Activated CD4-positive, alpha-beta T cell treated with anti-CD3 and anti-CD28 coated beads, Interleukin-2, amount 10 ng/mL, durations not matched to agents 7 days and 5 days (primary cell): ENCODE measurements around the gene REELD1. TPM values are rescaled to one million over a fixed set of nuclear protein-coding genes. Genes with fewer than 3 reads are reported as not detected.

Experiments
- CTCF ChIA-PET: fragments of 350-600 bp; sonication (Branson Sonifier 250); formaldehyde crosslinking; loops from one replicate; lab custom pipeline; 2021; ENCODE audit warnings: antibody characterized with exemption; lab: Charles Lee
- POLR2A ChIA-PET: fragments of 350-600 bp; sonication (Branson Sonifier 250); formaldehyde crosslinking; loops from one replicate; lab custom pipeline; 2021; ENCODE audit warnings: antibody characterized with exemption; lab: Charles Lee
- DNase-seq: peaks from one replicate; pipeline ENCODE4 v3.0.0-alpha.2; 2020
- H3K27ac Mint-ChIP-seq: one replicate; pipeline ENCODE4 v1.8.0; 2021; ENCODE audit warnings: mild to moderate bottlenecking, moderate library complexity, mixed read lengths
- H3K27me3 Mint-ChIP-seq: one replicate; pipeline ENCODE4 v1.8.0; 2021; ENCODE audit warnings: mixed read lengths
- H3K36me3 Mint-ChIP-seq: one replicate; pipeline ENCODE4 v1.8.0; 2021; ENCODE audit warnings: low read depth, mixed read lengths
- H3K4me1 Mint-ChIP-seq: one replicate; pipeline ENCODE4 v1.8.0; 2021; ENCODE audit warnings: mixed read lengths
- H3K4me3 Mint-ChIP-seq: one replicate; pipeline ENCODE4 v1.8.0; 2021; ENCODE audit warnings: mild to moderate bottlenecking, moderate library complexity, mixed read lengths
- H3K9me3 Mint-ChIP-seq: one replicate; pipeline ENCODE4 v1.8.0; 2021; ENCODE audit warnings: mixed read lengths
- total RNA-seq, 2 experiments: library from RNA; stranded (reverse); gene quantifications; one replicate each; pipeline ENCODE4 v1.2.3, GENCODE V29; 2021

The REELD1 gene
- total RNA-seq, 2 experiments from 2014 or later, result 0.08 to 0.20 TPM

DNA sequence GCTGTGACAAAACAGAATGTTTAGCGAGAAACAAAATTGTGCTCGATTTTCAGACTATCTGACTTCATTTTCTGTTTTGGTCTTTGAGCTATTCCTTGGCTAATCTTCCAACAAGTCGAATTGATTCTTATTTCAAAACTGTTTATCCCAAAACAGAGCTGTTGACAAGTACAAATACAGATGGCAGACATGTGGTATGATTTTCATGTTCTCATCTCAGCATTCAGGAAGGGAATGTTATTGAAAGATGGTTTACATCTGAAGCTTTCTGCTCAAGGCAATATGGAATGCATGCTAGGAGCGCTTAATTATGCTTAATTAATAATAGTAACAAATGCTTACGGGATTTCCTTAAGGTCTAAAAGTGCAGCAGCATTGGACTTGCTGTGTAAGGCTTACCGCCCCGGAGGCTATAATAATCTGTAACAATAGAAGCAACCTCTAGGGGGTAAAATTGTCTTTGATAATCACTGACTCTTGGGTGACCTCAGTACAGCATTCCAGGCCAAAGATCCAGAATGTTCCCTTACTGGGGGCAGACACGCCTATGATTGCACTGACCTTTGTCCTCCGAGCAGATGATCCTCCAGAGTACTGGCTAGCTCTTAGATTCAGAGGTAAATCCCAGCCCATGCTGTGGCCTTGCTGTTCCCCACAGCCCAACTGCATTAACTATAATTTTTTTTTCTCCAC, 22.4 kb upstream of the REELD1 start:
- Mint-ChIP-seq H3K27me3 (no peaks in the 10 kb centered on the region), H3K27ac (no peak overlapping the region), H3K4me1 (no peaks in the 10 kb centered on the region), H3K4me3 (no peak overlapping the region), H3K9me3 (no peaks in the 10 kb centered on the region), H3K36me3 (peaks cover 35% of the 10 kb centered on the region)
- DNase-seq, result no peak
- POLR2A ChIA-PET, result no interaction called here
- CTCF ChIA-PET, result no interaction called here

GRCh38 chr4:146193628-146194027, 20.7 kb upstream of the REELD1 start:
- Mint-ChIP-seq H3K9me3 (no peaks in the 10 kb centered on the region), H3K4me3 (no peak overlapping the region), H3K4me1 (no peaks in the 10 kb centered on the region), H3K27ac (no peak overlapping the region), H3K27me3 (no peaks in the 10 kb centered on the region), H3K36me3 (peaks cover 25% of the 10 kb centered on the region)
- POLR2A ChIA-PET, result no interaction called here
- CTCF ChIA-PET, result interaction anchor here (0.8 kb wide), 1 partner anchor 12 kb away, joined by 3 read pairs; no protein-coding TSS in a partner anchor
- no peak for DNase-seq

DNA sequence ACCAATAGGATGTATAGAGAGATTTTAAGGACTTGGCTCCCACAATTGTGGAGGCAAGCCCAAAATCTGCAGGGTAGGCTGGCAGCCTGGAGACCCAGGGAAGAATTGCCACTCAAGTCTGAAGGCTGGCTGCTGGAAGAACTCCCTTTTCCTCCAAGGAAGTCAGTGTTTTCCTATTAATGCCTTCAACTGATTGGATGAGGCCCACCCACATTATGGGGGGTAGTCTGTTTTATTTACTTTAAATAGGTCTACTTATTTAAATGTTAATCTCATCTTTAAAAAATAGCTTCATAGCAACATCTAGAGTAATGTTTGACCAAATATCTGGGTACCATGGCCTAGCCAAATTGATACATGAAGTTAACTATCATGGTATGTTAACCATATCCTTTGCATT, 20.1 kb upstream of the REELD1 start:
- Mint-ChIP-seq H3K4me1 (no peaks in the 10 kb centered on the region), H3K9me3 (no peaks in the 10 kb centered on the region), H3K27me3 (no peaks in the 10 kb centered on the region), H3K36me3 (peaks cover 25% of the 10 kb centered on the region), H3K27ac (no peak overlapping the region), H3K4me3 (no peak overlapping the region)
- CTCF ChIA-PET, result interaction anchor here (0.8 kb wide), 1 partner anchor 11 kb away, joined by 3 read pairs; no protein-coding TSS in a partner anchor
- no peak for DNase-seq
- POLR2A ChIA-PET, result no interaction called here

- Mint-ChIP-seq H3K27ac (no peak overlapping the region), H3K4me1 (no peaks in the 10 kb centered on the region), H3K27me3 (no peaks in the 10 kb centered on the region), H3K9me3 (peaks cover 5% of the 10 kb centered on the region), H3K36me3 (peaks cover 3% of the 10 kb centered on the region), H3K4me3 (no peak overlapping the region)
- DNase-seq, result no peak
- ChIA-PET CTCF (interaction anchor here (1.2 kb wide), 1 partner anchor 16 kb away, joined by 4 read pairs; no protein-coding TSS in a partner anchor), POLR2A (no interaction called here)
These were observed 11.7 kb upstream of the REELD1 start for GRCh38 chr4:146202665-146203064.

DNA sequence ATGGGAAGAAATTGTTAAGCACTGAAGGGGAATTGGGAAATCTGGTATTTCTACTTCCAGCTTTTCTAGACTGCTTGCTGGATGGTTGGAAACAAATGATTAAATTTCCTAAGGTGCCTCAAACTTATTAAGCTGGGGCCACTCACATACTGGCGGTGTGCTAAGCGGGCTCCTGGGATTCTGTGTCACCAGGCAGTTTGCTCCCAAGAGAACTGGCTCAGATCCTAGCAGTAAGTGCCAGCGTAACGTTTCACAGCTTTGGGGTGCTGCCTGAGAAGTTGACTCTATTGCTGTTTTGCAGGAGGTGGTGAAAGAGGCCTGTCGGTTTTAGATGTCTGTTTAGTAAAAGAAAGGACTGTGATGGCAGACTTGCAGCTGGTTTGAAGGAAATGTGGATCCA, 6.9 kb upstream of the REELD1 start:
- peaks cover 3% of the 10 kb centered on the region for H3K36me3 Mint-ChIP-seq
- H3K27ac Mint-ChIP-seq, result no peak overlapping the region
- peaks cover 2% of the 10 kb centered on the region for H3K27me3 Mint-ChIP-seq
- H3K9me3 Mint-ChIP-seq, result peaks cover 5% of the 10 kb centered on the region
- no peak for DNase-seq
- ChIA-PET CTCF (no interaction called here), POLR2A (no interaction called here)
- no peak overlapping the region for H3K4me3 Mint-ChIP-seq
- H3K4me1 Mint-ChIP-seq, result no peaks in the 10 kb centered on the region

DNA sequence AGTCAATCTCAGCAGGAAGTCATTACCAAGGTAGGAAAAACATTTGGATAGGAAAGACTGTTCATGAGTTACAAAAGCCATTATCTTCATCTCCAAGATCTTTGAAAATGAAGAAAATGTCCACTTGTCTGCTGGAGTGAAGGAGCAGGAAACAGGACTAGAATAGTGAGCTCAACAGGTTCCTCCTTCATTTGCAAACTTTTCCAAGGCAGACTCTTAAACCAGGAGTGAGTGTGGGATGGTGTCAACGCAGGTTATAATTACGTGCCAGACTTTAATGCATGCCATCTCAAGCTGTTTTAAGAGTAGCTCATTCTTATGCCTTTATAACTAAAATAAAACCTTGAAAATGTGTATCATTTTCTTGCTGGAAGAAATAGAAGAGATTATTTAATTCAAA, 3.4 kb upstream of the REELD1 start:
- Mint-ChIP-seq H3K36me3 (no peaks in the 10 kb centered on the region), H3K27me3 (peaks cover 2% of the 10 kb centered on the region), H3K27ac (no peak overlapping the region), H3K9me3 (no peaks in the 10 kb centered on the region), H3K4me1 (no peaks in the 10 kb centered on the region), H3K4me3 (no peak overlapping the region)
- POLR2A ChIA-PET, result no interaction called here
- no peak for DNase-seq
- CTCF ChIA-PET, result no interaction called here

- no peaks in the 10 kb centered on the region for H3K9me3 Mint-ChIP-seq
- CTCF ChIA-PET, result no interaction called here
- H3K36me3 Mint-ChIP-seq, result no peaks in the 10 kb centered on the region
- H3K27me3 Mint-ChIP-seq, result peaks cover 2% of the 10 kb centered on the region
- H3K4me1 Mint-ChIP-seq, result no peaks in the 10 kb centered on the region
- no peak overlapping the region for H3K4me3 Mint-ChIP-seq
- POLR2A ChIA-PET, result no interaction called here
- no peak overlapping the region for H3K27ac Mint-ChIP-seq
- DNase-seq, result no peak
These were observed 2.9 kb upstream of the REELD1 start for GRCh38 chr4:146211440-146211839.

GRCh38 chr4:146212781-146213180, 1.6 kb upstream of the REELD1 start:
- Mint-ChIP-seq H3K4me1 (no peaks in the 10 kb centered on the region), H3K9me3 (no peaks in the 10 kb centered on the region), H3K27ac (no peak overlapping the region), H3K36me3 (no peaks in the 10 kb centered on the region), H3K4me3 (no peak overlapping the region), H3K27me3 (peaks cover 2% of the 10 kb centered on the region)
- DNase-seq, result no peak
- ChIA-PET CTCF (no interaction called here), POLR2A (no interaction called here)

DNA sequence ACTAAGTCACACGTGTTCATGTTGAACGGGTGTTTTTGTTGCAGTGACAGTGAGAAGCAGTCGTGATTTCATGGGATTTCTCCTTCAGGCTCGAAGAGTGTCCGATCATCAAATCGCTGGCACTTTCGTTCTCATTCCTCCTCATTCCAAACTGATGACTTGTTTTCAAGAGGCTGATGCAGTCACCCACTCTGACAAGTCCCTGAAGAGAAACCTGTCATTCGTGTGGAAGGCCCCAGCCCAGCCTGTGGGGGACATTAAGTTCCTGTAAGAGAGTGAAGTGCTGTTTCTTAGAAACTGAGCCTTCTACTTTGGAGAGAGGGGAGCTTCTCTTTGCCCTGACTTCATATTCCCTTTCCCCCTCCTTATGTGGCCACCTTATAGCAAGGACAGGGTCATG, 8.0 kb downstream of the REELD1 start:
- Mint-ChIP-seq H3K36me3 (no peaks in the 10 kb centered on the region), H3K27ac (no peak overlapping the region), H3K4me1 (no peaks in the 10 kb centered on the region), H3K27me3 (no peaks in the 10 kb centered on the region), H3K4me3 (no peak overlapping the region), H3K9me3 (no peaks in the 10 kb centered on the region)
- CTCF ChIA-PET, result no interaction called here
- POLR2A ChIA-PET, result no interaction called here
- no peak for DNase-seq

DNA sequence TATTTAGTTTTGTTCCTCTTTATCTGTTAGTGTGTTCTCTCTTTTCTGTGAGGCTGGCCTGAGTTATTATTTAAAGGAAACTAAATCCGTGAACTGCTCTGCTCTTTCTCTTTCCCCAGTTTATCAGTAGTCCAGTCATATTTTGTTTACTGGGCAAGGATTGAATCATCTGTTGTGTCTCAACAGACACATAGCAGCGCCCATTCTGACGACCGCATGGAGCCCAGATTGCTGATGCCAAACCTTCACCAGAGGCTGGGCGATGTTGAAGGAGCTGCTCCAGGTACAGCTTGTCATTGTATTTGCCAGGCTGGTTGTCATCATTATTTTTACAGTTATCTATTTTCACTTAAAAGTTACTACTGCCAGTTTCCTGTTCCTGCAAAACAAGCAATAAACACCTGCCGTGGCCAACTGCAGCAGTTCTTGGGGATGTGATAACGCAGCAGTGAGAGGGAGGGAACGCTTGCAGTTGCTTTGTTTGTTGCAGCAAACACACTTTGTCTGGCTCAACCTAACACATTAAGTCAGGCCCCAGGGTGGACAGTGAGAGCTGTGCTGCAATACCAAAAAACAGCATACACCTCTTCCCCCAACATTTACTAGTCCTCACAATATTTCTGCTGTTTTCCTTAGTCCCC, 10.1 kb downstream of the REELD1 start:
- no peak overlapping the region for H3K27ac Mint-ChIP-seq
- H3K9me3 Mint-ChIP-seq, result no peaks in the 10 kb centered on the region
- no peaks in the 10 kb centered on the region for H3K36me3 Mint-ChIP-seq
- ChIA-PET CTCF (no interaction called here), POLR2A (no interaction called here)
- DNase-seq, result no peak
- H3K4me1 Mint-ChIP-seq, result no peaks in the 10 kb centered on the region
- no peaks in the 10 kb centered on the region for H3K27me3 Mint-ChIP-seq
- H3K4me3 Mint-ChIP-seq, result no peak overlapping the region

GRCh38 chr4:146229406-146229805, 15.1 kb downstream of the REELD1 start:
- Mint-ChIP-seq H3K27ac (no peak overlapping the region), H3K9me3 (no peaks in the 10 kb centered on the region), H3K4me3 (no peak overlapping the region), H3K4me1 (no peaks in the 10 kb centered on the region), H3K36me3 (no peaks in the 10 kb centered on the region), H3K27me3 (no peaks in the 10 kb centered on the region)
- CTCF ChIA-PET, result interaction anchor here (0.6 to 1.1 kb wide), 2 partner anchors 15 to 180 kb away, joined by 3 to 4 read pairs; no protein-coding TSS in a partner anchor
- POLR2A ChIA-PET, result no interaction called here
- DNase-seq, result no peak

- Mint-ChIP-seq H3K4me3 (no peak overlapping the region), H3K36me3 (no peaks in the 10 kb centered on the region), H3K9me3 (no peaks in the 10 kb centered on the region), H3K27me3 (no peaks in the 10 kb centered on the region), H3K27ac (no peak overlapping the region), H3K4me1 (no peaks in the 10 kb centered on the region)
- CTCF ChIA-PET, result interaction anchor here (1.4 to 2.1 kb wide), 2 partner anchors 12 to 13 kb away, joined by 3 to 8 read pairs; no protein-coding TSS in a partner anchor
- POLR2A ChIA-PET, result no interaction called here
- DNase-seq, result no peak
These were observed 17.9 kb downstream of the REELD1 start for GRCh38 chr4:146232131-146232722.

GRCh38 chr4:146235654-146236177, 21.4 kb downstream of the REELD1 start:
- no peak overlapping the region for H3K4me3 Mint-ChIP-seq
- no peaks in the 10 kb centered on the region for H3K27me3 Mint-ChIP-seq
- no peaks in the 10 kb centered on the region for H3K4me1 Mint-ChIP-seq
- CTCF ChIA-PET, result interaction anchor here (0.6 to 1.3 kb wide), 2 partner anchors 8 to 867 kb away, joined by 4 to 6 read pairs; no protein-coding TSS in a partner anchor
- DNase-seq, result no peak
- no peaks in the 10 kb centered on the region for H3K9me3 Mint-ChIP-seq
- POLR2A ChIA-PET, result no interaction called here
- no peaks in the 10 kb centered on the region for H3K36me3 Mint-ChIP-seq
- H3K27ac Mint-ChIP-seq, result no peak overlapping the region
